ENCODE results near the gene PGLYRP3.
A peak's percentile ranks its signal among the peaks of the same experiment; 100 is the strongest.

The PGLYRP3 gene

DNA sequence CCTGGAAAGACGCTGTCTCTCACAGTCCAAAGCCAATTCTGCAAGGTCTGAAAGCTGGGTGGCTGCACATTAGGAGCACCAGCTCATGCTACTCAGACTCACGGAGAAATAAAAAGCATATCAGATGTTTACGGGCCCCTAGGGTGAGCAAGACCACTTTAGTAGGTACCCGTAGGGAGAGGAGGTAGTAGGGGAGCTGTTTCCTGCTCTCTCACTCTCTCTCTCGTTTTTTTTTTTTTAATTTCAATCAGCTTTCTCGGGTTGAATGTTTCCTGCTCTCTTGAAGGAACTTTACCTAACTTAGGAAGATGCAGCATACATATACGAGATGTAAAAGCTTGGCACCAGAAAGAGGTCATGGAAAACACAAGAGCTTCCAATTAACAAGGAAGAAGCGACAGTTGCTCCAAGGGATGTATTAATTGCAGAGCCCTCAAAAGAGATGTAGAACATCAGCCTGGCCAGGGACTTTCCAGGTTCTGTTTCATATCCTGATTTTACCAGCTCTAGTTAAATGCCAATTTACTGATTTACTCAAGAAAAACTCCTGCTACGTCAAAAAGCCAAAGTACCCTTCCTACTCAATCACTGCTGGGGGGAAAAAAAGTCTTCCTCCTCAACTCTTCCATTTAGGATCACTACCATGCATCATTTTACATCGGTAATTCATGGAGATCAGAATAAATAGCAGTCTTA is 50.1 kb downstream of the PGLYRP3 start:
- in situ Hi-C loops (cut with HindIII; ENCODE audit: low sequenced_read_pairs), result no loop called here
- DNase-seq (ENCODE audit: low read depth, low spot score), result no peak
- TF ChIP-seq CTCF (IDR thresholded peaks at IDR 0.05; ENCODE audit: low read depth, low read length), result no peak

GRCh38 chr1:153262070-153262366 is 50.7 kb downstream of the PGLYRP3 start:
- no peak overlapping the region for H3K4me3 ChIP-seq (ENCODE audit: low read depth, low read length)
- TF ChIP-seq CTCF (IDR thresholded peaks at IDR 0.05; ENCODE audit: low read depth, low read length), result no peak
- in situ Hi-C loops (cut with HindIII; ENCODE audit: low sequenced_read_pairs), result no loop called here
- DNase-seq (ENCODE audit: low read depth, low spot score), result no peak

More for the DNA sequence above, 50.1 kb downstream of the PGLYRP3 start:
- H3K4me3 ChIP-seq (ENCODE audit: low read depth, low read length), result no peak overlapping the region

GRCh38 chr1:153261281-153262069 is 51.3 kb downstream of the PGLYRP3 start:
- peak overlapping the region; percentile 6 for H3K4me3 ChIP-seq (ENCODE audit: low read depth, low read length)
- TF ChIP-seq CTCF (IDR thresholded peaks at IDR 0.05; ENCODE audit: low read depth, low read length), result no peak
- DNase-seq (ENCODE audit: low read depth, low spot score), result peak; percentile 9
- in situ Hi-C loops (cut with HindIII; ENCODE audit: low sequenced_read_pairs), result no loop called here

DNA sequence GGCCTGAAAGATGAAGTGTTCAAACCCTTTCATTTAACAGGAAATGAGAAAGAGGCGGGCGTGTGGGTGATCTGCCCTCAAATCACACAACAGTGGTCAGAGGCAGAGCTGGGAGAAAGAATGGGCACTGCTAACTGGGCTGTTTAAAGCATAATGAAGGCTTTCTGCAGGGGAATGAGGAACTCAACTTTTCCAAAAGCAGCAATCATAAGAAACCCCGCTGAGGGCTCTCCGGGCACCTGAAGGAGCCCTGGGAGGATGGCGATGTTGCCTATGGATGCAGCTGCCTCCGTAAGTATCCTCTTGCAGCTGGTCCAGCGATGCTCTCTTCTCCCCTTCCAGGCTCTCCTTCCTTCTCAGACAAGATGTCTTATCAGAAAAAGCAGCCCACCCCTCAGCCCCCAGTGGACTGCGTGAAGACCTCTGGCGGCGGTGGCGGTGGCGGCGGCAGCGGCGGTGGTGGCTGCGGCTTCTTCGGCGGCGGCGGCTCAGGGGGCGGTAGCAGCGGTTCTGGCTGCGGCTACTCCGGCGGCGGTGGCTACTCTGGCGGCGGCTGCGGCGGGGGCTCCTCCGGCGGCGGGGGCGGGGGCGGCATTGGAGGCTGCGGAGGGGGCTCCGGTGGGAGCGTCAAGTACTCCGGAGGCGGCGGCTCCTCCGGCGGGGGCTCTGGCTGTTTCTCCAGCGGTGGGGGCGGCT is 52.0 kb downstream of the PGLYRP3 start:
- TF ChIP-seq CTCF (IDR thresholded peaks at IDR 0.05; ENCODE audit: low read depth, low read length), result no peak
- H3K4me3 ChIP-seq (ENCODE audit: low read depth, low read length), result no peak overlapping the region
- DNase-seq (ENCODE audit: low read depth, low spot score), result no peak
- in situ Hi-C loops (cut with HindIII; ENCODE audit: low sequenced_read_pairs), result no loop called here

DNA sequence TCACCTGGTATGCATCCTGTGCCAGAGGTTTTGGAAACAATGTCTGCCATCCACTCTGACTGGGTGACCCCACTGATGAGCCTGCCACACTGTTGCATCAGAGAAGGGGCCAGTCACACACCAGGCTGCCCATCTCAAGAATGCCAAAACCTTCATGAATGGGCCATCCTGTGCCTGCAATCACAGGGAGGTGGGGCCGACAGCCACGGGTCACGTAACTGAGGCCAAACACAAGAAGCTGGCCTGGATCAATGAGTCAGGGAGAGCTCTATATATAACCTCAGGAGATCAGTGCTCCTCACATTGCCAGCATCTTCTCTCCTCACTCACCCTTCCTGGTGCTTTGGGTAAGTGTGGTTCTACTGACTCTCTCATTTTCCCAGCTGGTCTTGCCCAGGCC is 53.4 kb downstream of the PGLYRP3 start, which contains the start of gene LORICRIN:
TSS of gene LORICRIN (plus strand) at position 301 of the 400 bp plus-strand sequence. CDS start 1,263 bp downstream, outside the sequence.
- H3K4me3 ChIP-seq (ENCODE audit: low read depth, low read length), result no peak within 1 kb of the TSS
- no peak for DNase-seq (ENCODE audit: low read depth, low spot score)
- in situ Hi-C loops (cut with HindIII; ENCODE audit: low sequenced_read_pairs), result no loop called here
- no peak for TF ChIP-seq CTCF (IDR thresholded peaks at IDR 0.05; ENCODE audit: low read depth, low read length)

- H3K4me3 ChIP-seq (ENCODE audit: low read depth, low read length), result no peak overlapping the region
- TF ChIP-seq CTCF (IDR thresholded peaks at IDR 0.05; ENCODE audit: low read depth, low read length), result no peak
- in situ Hi-C loops (cut with HindIII; ENCODE audit: low sequenced_read_pairs), result no loop called here
- DNase-seq (ENCODE audit: low read depth, low spot score), result no peak
Measured at GRCh38 chr1:153253693-153254092, 59.1 kb downstream of the PGLYRP3 start.
